ENCODE data around the gene ISOC2.

Gene ISOC2

GRCh38 chr19:55405638-55406037 lies 55.8 kb downstream of the ISOC2 start:
- Histone ChIP-seq H3K27me3 (ENCODE audit: insufficient read depth, poor library complexity, severe bottlenecking) (no peaks in the 10 kb centered on the region), H3K4me3 (ENCODE audit: severe bottlenecking) (peak overlapping the region; percentile 87), H3K36me3 (ENCODE audit: low read depth) (peaks cover 60% of the 10 kb centered on the region), H3K4me1 (ENCODE audit: insufficient read depth, poor library complexity, severe bottlenecking) (peaks cover 12% of the 10 kb centered on the region), H3K9me3 (ENCODE audit: severe bottlenecking) (no peaks in the 10 kb centered on the region), H3K27ac (ENCODE audit: poor library complexity, severe bottlenecking) (peak overlapping the region; percentile 80)
- no peak for ATAC-seq (ENCODE audit: low read depth)
- no peak for DNase-seq (ENCODE audit: low spot score)
- TF ChIP-seq CTCF (IDR thresholded peaks at IDR 0.05; ENCODE audit: poor library complexity, severe bottlenecking), result no peak
